Muscle of leg (tissue), 11 donors: ENCODE measurements around the gene MRPL19. TPM values are rescaled to one million over a fixed set of nuclear protein-coding genes. Genes with fewer than 3 reads are reported as not detected.
"Not testable (repeated sequence)": the region's sequence is repeated elsewhere in the genome, so short reads cannot be mapped to it uniquely, and the experiment has no call there.

Experiments used
- DNase-seq: peaks from one replicate; pipeline ENCODE4 v3.0.0; 2013
- H3K27ac ChIP-seq: one replicate; pipeline ENCODE4 v1.5.1; 2013; ENCODE audit warnings: mild to moderate bottlenecking, low read length, control low read depth
- H3K27me3 ChIP-seq: one replicate; pipeline ENCODE4 v1.6.1; 2013; ENCODE audit warnings: low read length; ENCODE audit not compliant: control insufficient read depth, insufficient read depth
- H3K36me3 ChIP-seq: one replicate; pipeline ENCODE4 v1.6.1; 2013; ENCODE audit warnings: low read length; ENCODE audit not compliant: control insufficient read depth, insufficient read depth
- H3K4me1 ChIP-seq: one replicate; pipeline ENCODE4 v1.6.1; 2013; ENCODE audit warnings: low read length; ENCODE audit not compliant: control insufficient read depth, insufficient read depth
- H3K4me3 ChIP-seq: one replicate; pipeline ENCODE4 v1.5.1; 2013; ENCODE audit warnings: low read length, control low read depth
- H3K9me3 ChIP-seq: replicated peaks from 2 replicates; pipeline ENCODE4 v1.6.1; 2013; ENCODE audit warnings: low read depth, low read length; ENCODE audit not compliant: control insufficient read depth
- WGBS: methylation state at CpG from one replicate; pipeline ENCODE4 v1.1.5; 2013; ENCODE audit warnings: missing lambda C conversion rate; ENCODE audit not compliant: insufficient coverage; 5-methylcytosine and 5-hydroxymethylcytosine counted together
- polyA plus RNA-seq, 8 donors: library from polyadenylated mRNA; unstranded; fragments of 120-200 nt; gene quantifications; one replicate each; pipeline versions ENCODE4 v1.2.1 to v1.2.3, GENCODE V29; 2013; ENCODE audit warnings: inconsistent platforms in 1 of 8, low replicate concordance in 1 of 8; ENCODE audit not compliant: insufficient read length in 8 of 8, insufficient read depth in 1 of 8
- total RNA-seq: library from RNA; stranded (reverse); fragments of 120-200 nt; gene quantifications from one replicate; pipeline ENCODE4 v1.2.4, GENCODE V29; 2013

MRPL19 gene
- total and polyA plus RNA-seq, 9 donors = 27.3 to 39.5 (median 34.8) TPM

DNA sequence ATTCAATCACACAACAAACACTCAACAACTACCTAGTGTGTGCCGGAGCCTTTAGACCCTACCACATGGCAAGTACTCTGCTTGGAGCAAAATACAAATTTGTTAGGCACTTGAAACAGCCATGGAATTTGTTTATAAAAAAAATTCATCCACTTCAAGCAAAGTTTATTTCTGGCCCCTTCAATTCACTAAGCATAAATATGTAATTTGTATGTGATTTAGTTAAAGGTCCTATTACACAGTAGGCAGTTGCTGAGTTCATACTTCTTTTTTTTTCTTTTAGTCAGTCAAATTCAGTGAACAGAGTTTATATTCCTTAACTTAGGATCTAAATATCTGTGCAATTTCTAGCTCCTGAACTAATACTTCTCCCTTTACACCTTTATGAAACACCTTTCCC, 41.6 kb downstream of the MRPL19 start:
- no peaks in the 10 kb centered on the region for H3K4me1 ChIP-seq
- peaks cover 38% of the 10 kb centered on the region for H3K36me3 ChIP-seq
- H3K4me3 ChIP-seq = no peak overlapping the region
- no peak for DNase-seq
- 100% methylated on average over 1 of the region's 1 CpG for WGBS
- no peaks in the 10 kb centered on the region for H3K9me3 ChIP-seq
- no peak overlapping the region for H3K27ac ChIP-seq
- no peaks in the 10 kb centered on the region for H3K27me3 ChIP-seq

DNA sequence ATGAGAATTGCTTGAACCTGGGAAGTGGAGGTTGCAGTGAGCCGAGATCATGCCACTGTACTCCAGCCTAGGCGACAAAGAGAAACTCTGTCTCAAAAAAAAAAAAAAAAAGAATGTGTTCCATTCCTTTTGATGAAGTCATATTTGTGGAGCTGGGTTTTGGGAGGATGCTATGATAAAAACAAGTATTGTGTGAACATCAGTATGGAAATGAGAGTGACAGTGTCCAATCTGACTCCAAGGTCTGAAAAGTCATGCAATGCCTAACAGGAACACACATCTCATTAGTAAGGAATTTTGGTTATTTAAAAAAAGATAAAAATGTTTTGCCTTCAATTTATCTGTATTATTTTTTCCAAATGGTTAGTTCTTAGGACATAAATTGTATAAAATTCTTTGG, 52.3 kb downstream of the MRPL19 start:
- H3K4me1 ChIP-seq = no peaks in the 10 kb centered on the region
- no peak overlapping the region for H3K4me3 ChIP-seq
- H3K9me3 ChIP-seq = peaks cover 2% of the 10 kb centered on the region
- no peaks in the 10 kb centered on the region for H3K27me3 ChIP-seq
- H3K27ac ChIP-seq = no peak overlapping the region
- 90% methylated on average over 2 of the region's 2 CpGs for WGBS
- peaks cover 46% of the 10 kb centered on the region for H3K36me3 ChIP-seq
- DNase-seq = no peak

DNA sequence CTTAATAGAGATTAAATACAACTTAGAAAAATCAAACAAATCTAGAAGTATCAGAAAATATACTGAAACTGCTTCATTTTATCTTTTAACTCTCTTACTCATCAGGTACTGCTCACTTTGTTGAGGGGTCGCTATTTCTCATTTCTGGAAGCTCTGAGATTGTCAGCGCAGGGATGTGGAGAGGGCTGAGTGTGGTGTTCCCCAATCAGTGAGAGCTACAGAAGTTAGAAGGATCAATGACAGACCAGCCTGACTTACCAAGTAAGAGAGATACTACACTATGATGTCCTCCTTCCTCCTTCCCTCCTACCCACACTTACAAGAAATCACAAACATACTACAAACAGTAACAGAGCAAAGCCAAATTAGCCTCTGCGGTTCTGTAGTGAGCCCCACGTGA, 56.0 kb downstream of the MRPL19 start:
- peaks cover 2% of the 10 kb centered on the region for H3K9me3 ChIP-seq
- no peaks in the 10 kb centered on the region for H3K4me1 ChIP-seq
- H3K36me3 ChIP-seq = peaks cover 38% of the 10 kb centered on the region
- 100% methylated on average over 1 of the region's 4 CpGs for WGBS
- no peak overlapping the region for H3K27ac ChIP-seq
- no peaks in the 10 kb centered on the region for H3K27me3 ChIP-seq
- no peak overlapping the region for H3K4me3 ChIP-seq
- no peak for DNase-seq

DNA sequence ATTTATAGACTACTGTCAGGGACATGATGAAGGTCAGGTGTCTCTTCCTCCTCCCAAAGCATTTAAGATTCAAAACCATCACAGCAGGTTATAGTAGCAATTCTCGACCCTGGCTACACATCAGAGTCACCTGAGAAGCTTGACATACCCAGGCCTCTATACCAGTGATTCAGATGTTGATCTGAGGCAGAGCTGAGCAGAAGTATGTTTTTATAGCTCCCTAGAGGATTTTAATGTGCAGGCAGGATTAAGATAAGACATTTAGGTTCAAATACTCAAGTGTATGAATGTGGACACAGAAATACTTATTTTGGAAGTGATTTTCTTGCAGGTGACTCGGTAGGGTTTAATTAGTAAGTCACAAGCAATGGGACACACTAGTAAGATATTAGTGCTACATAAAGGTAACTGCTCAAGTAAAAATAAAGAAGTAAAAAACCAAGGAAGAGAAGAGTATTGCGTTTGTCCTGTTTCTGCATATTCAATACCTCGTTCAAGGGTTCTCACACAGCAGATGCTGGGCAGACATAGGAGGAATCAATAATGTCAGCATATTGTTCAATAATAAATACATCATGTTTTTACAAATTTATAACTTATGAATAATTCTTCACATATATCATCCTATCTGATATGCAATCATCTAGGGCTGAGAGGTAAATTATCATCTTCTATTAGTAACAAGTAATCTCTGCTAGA, 57.2 kb downstream of the MRPL19 start:
- no CpG with 5 or more reads among the region's 4 CpGs for WGBS
- H3K4me3 ChIP-seq = no peak overlapping the region
- DNase-seq = no peak
- peaks cover 31% of the 10 kb centered on the region for H3K36me3 ChIP-seq
- no peaks in the 10 kb centered on the region for H3K9me3 ChIP-seq
- no peaks in the 10 kb centered on the region for H3K4me1 ChIP-seq
- no peak overlapping the region for H3K27ac ChIP-seq
- no peaks in the 10 kb centered on the region for H3K27me3 ChIP-seq

DNA sequence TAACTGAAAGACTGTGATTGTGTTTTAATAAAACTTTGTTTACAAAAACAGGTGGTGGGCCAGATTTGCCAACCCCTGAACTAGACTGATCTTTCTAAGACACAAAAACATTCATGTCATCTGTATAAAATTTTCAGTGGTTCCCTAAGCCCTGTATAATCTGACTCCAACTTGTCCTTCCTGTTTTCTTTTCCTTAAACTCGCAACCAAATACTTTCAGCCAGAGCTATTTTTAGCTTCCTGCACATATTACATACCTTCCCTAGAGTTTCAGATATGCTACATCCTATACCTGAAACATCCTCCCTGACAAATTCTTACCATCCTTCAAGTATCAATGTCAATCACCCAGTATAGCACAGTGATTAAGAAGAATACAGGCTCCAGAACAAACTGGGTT, 59.3 kb downstream of the MRPL19 start:
- Histone ChIP-seq H3K27ac (no peak overlapping the region), H3K4me3 (no peak overlapping the region), H3K9me3 (no peaks in the 10 kb centered on the region), H3K4me1 (peaks cover under 1% of the 10 kb centered on the region), H3K36me3 (peaks cover 16% of the 10 kb centered on the region), H3K27me3 (no peaks in the 10 kb centered on the region)
- 14% methylated on average over 1 of the region's 1 CpG for WGBS
- peak; percentile 13 for DNase-seq

DNA sequence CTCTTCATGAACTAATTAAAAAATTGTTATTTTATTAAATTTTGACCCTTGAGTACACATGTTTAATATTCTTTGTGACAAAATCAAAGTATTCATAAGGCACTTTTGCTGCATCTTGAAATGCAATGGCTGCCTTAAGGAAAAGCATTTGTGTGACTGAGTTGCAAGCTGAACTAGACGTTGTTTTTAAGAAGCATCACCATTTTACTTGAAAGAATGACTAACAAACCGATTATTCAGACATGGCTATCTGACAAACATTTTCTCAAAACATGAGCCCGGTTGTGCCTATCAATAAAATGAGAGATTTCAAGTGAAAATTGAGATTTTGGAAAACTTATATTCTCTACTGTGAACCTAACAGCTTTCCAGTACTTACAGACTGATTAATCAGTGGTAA, 61.3 kb downstream of the MRPL19 start:
- Histone ChIP-seq H3K4me3 (no peak overlapping the region), H3K9me3 (no peaks in the 10 kb centered on the region), H3K27ac (no peak overlapping the region), H3K4me1 (peaks cover 4% of the 10 kb centered on the region), H3K27me3 (no peaks in the 10 kb centered on the region), H3K36me3 (peaks cover 6% of the 10 kb centered on the region)
- no peak for DNase-seq
- WGBS = no CpG with 5 or more reads among the region's 3 CpGs

DNA sequence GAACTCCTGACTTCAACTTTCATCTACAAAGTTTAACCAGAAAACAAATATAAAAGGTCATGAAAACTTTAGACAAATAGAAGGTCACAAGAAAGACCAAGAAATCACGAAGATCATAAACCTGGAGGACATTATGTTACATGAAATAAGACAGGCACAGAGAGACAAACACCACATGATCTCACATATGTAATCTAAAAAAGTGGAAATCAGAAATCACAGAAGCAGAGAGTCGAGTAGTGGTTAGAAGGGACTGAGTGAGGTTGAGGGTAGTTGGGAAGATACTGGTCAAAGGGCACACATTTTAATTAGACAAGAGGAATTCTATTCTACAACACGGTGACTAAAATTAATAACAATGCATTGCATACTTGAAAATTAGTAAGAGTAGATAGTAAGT, 62.7 kb downstream of the MRPL19 start:
- peaks cover 4% of the 10 kb centered on the region for H3K4me1 ChIP-seq
- no peaks in the 10 kb centered on the region for H3K27me3 ChIP-seq
- no peaks in the 10 kb centered on the region for H3K9me3 ChIP-seq
- DNase-seq = no peak
- H3K36me3 ChIP-seq = peaks cover 3% of the 10 kb centered on the region
- peak overlapping the region; percentile 76 for H3K4me3 ChIP-seq
- WGBS = no CpG with 5 or more reads among the region's 3 CpGs
- H3K27ac ChIP-seq = no peak overlapping the region

DNA sequence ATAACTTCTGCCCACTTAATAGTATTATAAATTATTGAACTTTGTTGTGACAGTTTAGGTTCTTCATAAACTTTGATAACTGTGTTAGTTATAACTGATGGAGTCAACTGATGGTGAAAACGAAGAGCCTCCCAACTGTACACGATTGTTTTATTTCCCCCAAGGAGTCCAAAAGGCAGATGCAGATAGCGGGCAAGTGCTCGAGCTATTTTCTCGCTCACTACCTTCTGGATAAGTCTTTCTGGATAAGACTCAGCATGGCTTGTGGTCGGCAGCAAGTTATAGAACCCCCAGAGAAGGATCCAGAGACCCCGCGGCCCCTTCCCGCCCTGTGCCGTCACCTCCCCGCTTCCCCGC, 63.6 kb downstream of the MRPL19 start:
- H3K27me3 ChIP-seq = no peaks in the 10 kb centered on the region
- peaks cover 4% of the 10 kb centered on the region for H3K4me1 ChIP-seq
- no peaks in the 10 kb centered on the region for H3K9me3 ChIP-seq
- peak overlapping the region; percentile 76 for H3K4me3 ChIP-seq
- DNase-seq = no peak
- WGBS = 0% methylated on average over 9 of the region's 12 CpGs
- H3K27ac ChIP-seq = peak overlapping the region; percentile 94
- H3K36me3 ChIP-seq = peaks cover 3% of the 10 kb centered on the region

DNA sequence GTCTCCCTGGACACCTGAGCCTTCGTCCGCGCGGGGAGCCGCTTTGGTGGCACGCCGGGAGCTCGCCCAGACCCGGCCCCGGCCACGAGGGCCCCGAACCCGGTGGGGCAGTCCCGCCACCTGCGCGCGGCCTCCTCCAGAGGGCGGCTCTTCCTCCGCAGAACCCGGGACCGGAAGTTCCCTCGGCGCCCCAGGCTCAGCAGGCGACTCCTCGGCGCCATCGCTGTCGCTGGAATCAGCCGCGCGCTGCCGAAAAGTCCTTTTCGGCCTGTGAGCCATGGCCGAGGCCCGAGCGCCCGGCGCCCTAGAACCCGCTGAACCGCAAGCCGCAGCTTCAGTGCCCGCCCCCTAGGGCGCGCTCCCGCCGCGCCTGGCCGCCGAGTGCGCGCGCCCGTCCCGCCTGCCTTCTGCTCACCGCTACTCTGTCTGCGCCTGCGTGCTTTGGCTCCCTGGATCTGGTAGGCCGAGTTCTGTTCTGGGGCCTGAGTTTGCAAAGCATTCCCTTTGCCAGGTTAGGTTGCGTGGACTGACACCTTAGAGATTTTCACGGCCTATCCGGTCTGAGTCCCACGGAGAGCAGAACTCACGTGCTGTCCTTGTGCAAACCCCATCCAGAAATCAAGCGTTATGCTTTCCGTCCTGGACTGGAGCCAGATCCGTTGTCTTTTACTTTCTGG, 64.1 kb downstream of the MRPL19 start, which contains the start of gene GCFC2:
TSS of gene GCFC2 (minus strand) at position 339 of the 677 bp plus-strand sequence. CDS start at position 279, 60 bp downstream.
- Histone ChIP-seq H3K9me3 (no peaks in the 10 kb centered on the region), H3K36me3 (peaks cover 2% of the 10 kb centered on the region), H3K4me1 (peaks cover 4% of the 10 kb centered on the region), H3K27ac (peak within 1 kb of the TSS; percentile 94), H3K27me3 (no peaks in the 10 kb centered on the region), H3K4me3 (peak within 1 kb of the TSS; percentile 76)
- DNase-seq = peak; percentile 95
- under 1% methylated on average over 65 of the region's 66 CpGs for WGBS

DNA sequence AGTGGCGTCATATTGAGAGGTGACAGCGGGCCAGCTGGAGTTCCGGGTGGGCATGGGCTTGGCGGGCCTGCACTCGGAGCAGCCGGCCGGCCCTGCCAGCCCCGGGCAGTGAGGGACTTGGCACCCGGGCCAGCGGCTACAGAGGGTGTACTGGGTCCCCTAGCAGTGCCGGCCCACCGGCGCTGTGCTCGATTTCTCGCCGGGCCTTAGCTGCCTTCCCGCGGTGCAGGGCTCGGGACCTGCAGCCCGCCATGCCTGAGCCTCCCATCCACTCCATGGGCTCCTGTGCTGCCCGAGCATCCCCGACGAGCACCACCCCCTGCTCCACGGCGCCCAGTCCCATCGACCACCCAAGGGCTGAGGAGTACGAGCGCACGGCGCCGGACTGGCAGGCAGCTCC, 65.0 kb downstream of the MRPL19 start:
- WGBS = 97% methylated on average over 15 of the region's 31 CpGs
- not testable (repeated sequence) for H3K36me3 ChIP-seq, H3K27ac ChIP-seq

More for the DNA sequence above, 65.0 kb downstream of the MRPL19 start:
- not testable (repeated sequence) for H3K27me3 ChIP-seq, H3K9me3 ChIP-seq, DNase-seq, H3K4me3 ChIP-seq, H3K4me1 ChIP-seq
